Measurements from ENCODE around the gene TRIO.

TRIO gene

GRCh38 chr5:14475045-14475444, 331.9 kb downstream of the TRIO start:
- no peak for DNase-seq

- DNase-seq, result no peak
Observed at GRCh38 chr5:14476786-14477435, 333.8 kb downstream of the TRIO start.

- DNase-seq, result no peak
Observed at GRCh38 chr5:14479143-14479696, 336.1 kb downstream of the TRIO start.

GRCh38 chr5:14481349-14481748, 338.2 kb downstream of the TRIO start:
- no peak for DNase-seq

- DNase-seq, result no peak
Observed at GRCh38 chr5:14482085-14482484, 338.9 kb downstream of the TRIO start.

GRCh38 chr5:14483504-14484157, 340.5 kb downstream of the TRIO start:
- DNase-seq, result no peak

- no peak for DNase-seq
Observed at GRCh38 chr5:14486486-14486885, 343.3 kb downstream of the TRIO start.

GRCh38 chr5:14486996-14487896, 344.1 kb downstream of the TRIO start:
- no peak for DNase-seq

- DNase-seq, result no peak
Observed at GRCh38 chr5:14487897-14488570, 344.9 kb downstream of the TRIO start.

GRCh38 chr5:14488709-14489108, 345.6 kb downstream of the TRIO start:
- DNase-seq, result no peak

GRCh38 chr5:14489643-14490042, 346.5 kb downstream of the TRIO start:
- no peak for DNase-seq

- DNase-seq, result no peak
Observed at GRCh38 chr5:14490309-14490711, 347.2 kb downstream of the TRIO start.

GRCh38 chr5:14491015-14491915, 348.1 kb downstream of the TRIO start:
- DNase-seq, result no peak

- DNase-seq, result no peak
Observed at GRCh38 chr5:14492331-14492964, 349.3 kb downstream of the TRIO start.

- no peak for DNase-seq
Observed at GRCh38 chr5:14495301-14495700, 352.2 kb downstream of the TRIO start.

- no peak for DNase-seq
Observed at GRCh38 chr5:14497311-14497710, 354.2 kb downstream of the TRIO start.

GRCh38 chr5:14501353-14502293, 358.5 kb downstream of the TRIO start:
- peak; percentile 33 for DNase-seq

- DNase-seq, result no peak
Observed at GRCh38 chr5:14502294-14502690, 359.1 kb downstream of the TRIO start.

- DNase-seq, result no peak
Observed at GRCh38 chr5:14503017-14503680, 360.0 kb downstream of the TRIO start.

All from NCI-H187 treated with DMSO at 0.1 percent for 48 hours (cell line).